Measurements from ENCODE around the gene NMRK1.

GRCh38 chr9:75105019-75105540 lies 17.1 kb upstream of the NMRK1 start:
- no peak for TF ChIP-seq CTCF (IDR thresholded peaks at IDR 0.05)
- no peak for TF ChIP-seq POLR2A (IDR thresholded peaks at IDR 0.05)

Data from testis (tissue), 2 donors.